ENCODE measurements around the gene ZNF831. TPM values are rescaled to one million over a fixed set of nuclear protein-coding genes. Genes with fewer than 3 reads are reported as not detected.

The ZNF831 gene
- total RNA-seq, 1 experiment from 2014 or later, result 0.15 TPM

DNA sequence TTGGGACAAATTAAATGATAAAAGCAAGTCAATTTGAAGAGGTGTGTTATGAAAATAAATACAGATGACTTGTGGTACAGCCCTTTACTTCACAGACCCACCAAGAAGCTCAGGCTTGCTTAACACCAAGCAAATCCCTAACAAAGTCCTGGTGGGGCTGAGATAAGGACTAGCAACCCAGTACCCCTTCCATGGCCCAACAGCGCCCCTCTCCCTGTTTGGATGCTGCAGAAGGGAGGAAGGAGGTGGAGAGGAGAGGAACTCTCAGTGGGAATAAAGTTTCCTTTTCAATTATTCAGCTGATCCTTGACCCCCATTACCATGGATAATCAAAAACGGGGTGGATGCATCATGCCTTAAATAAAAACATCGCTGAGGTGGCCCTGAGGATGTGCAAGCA, 4.5 kb upstream of the ZNF831 start:
- BruUV-seq (replicated peaks), result no TSS peak
- H3K4me3 ChIP-seq (replicated peaks in 1 of 2; ENCODE audit: low read depth in 1 of 2, low read length in 2 of 2), result no peak overlapping the region
- peaks cover 55% of the 10 kb centered on the region for H3K27me3 ChIP-seq (ENCODE audit: insufficient read depth, low read length)
- H3K9me3 ChIP-seq (ENCODE audit: control insufficient read depth in 1 of 2, insufficient read depth in 1 of 2, low read depth in 1 of 2, low read length in 2 of 2), result no peaks in the 10 kb centered on the region
- no peaks in the 10 kb centered on the region for H4K20me1 ChIP-seq (ENCODE audit: insufficient read depth)
- intact Hi-C loops (cut with micrococcal nuclease), result no loop called here
- no peak for DNase-seq (ENCODE audit: low read depth, low spot score)
- RAD21 ChIA-PET (ENCODE audit: low non-redundant PET in 1 of 2, low total read pairs in 2 of 2, uncharacterized antibody in 2 of 2, unreplicated experiment in 2 of 2), result no interaction called here
- ATAC-seq, result peak; percentile 46; the same call in 1 of the 2 replicates
- H3K27ac ChIP-seq (ENCODE audit: low read depth, low read length), result no peak overlapping the region
- CTCF ChIA-PET, result no interaction called here
- no peak overlapping the region for H2AFZ ChIP-seq (ENCODE audit: low read depth, low read length, poor library complexity, severe bottlenecking)
- no peak overlapping the region for H3K9ac ChIP-seq (ENCODE audit: low read length)
- no peaks in the 10 kb centered on the region for H3K36me3 ChIP-seq (ENCODE audit: control insufficient read depth in 1 of 2, insufficient read depth in 2 of 2, low read length in 2 of 2)
- no peak overlapping the region for H3K4me2 ChIP-seq (ENCODE audit: low read length)
- no peaks in the 10 kb centered on the region for H3K4me1 ChIP-seq (ENCODE audit: control insufficient read depth in 1 of 2, insufficient read depth in 2 of 2, low read length in 2 of 2)
- TF ChIP-seq EZH2phosphoT487 (IDR thresholded peaks at IDR 0.05; ENCODE audit: borderline replicate concordance) (no peak), ZFX (IDR thresholded peaks at IDR 0.05) (no peak), FOSL1 (IDR thresholded peaks at IDR 0.05; ENCODE audit: low read depth) (no peak), JUND (IDR thresholded peaks at IDR 0.05) (no peak), CTCF (IDR thresholded peaks at IDR 0.05 in 2 of 3, conservative IDR thresholded peaks at IDR 0.05 in 1 of 3; ENCODE audit: borderline replicate concordance in 1 of 3, insufficient read depth in 1 of 3, low read depth in 2 of 3, low read length in 2 of 3) (0 out of 6 replicates have a peak, but pooled peaks of 2 of the 3 experiments have one; percentile 5 to 11), TCF7L2 (IDR thresholded peaks at IDR 0.05; ENCODE audit: borderline replicate concordance, extremely low read depth, insufficient read depth, insufficient read length) (no peak), SP1 (IDR thresholded peaks at IDR 0.05; ENCODE audit: low read depth) (no peak)
- H3K9me2 ChIP-seq (ENCODE audit: insufficient read depth), result no peaks in the 10 kb centered on the region
- no peaks in the 10 kb centered on the region for H3K79me2 ChIP-seq (ENCODE audit: insufficient read depth, low read length)
- POLR2A ChIA-PET, result no interaction called here
